EH (cell line): ENCODE measurements around the gene MAP3K21.
A peak's percentile ranks its signal among the peaks of the same experiment; 100 is the strongest.

Source experiments
- DNase-seq: peaks from one replicate; pipeline ENCODE4 v3.0.0-alpha.2; 2015; ENCODE audit warnings: low read depth

MAP3K21 gene

GRCh38 chr1:233327651-233328141, at the start of gene MAP3K21:
MAP3K21 (plus strand) TSS chr1:233327724; CDS start chr1:233328029, 305 bp downstream.
- peak; percentile 6 for DNase-seq

GRCh38 chr1:233278631-233279030, 48.9 kb upstream of the MAP3K21 start:
- no peak for DNase-seq

- no peak for DNase-seq
Observed at GRCh38 chr1:233279971-233280370, 47.6 kb upstream of the MAP3K21 start.

- DNase-seq, result peak; percentile 47
Observed at GRCh38 chr1:233281711-233282581, 45.6 kb upstream of the MAP3K21 start.

- no peak for DNase-seq
Observed at GRCh38 chr1:233282582-233282886, 45.0 kb upstream of the MAP3K21 start.

GRCh38 chr1:233289676-233290075, 37.8 kb upstream of the MAP3K21 start:
- no peak for DNase-seq

GRCh38 chr1:233290396-233291034, 37.0 kb upstream of the MAP3K21 start:
- no peak for DNase-seq

- no peak for DNase-seq
Observed at GRCh38 chr1:233293556-233294446, 33.7 kb upstream of the MAP3K21 start.

GRCh38 chr1:233294913-233295236, 32.6 kb upstream of the MAP3K21 start:
- DNase-seq, result peak; percentile 71

- peak; percentile 65 for DNase-seq
Observed at GRCh38 chr1:233295237-233295974, 32.1 kb upstream of the MAP3K21 start, which contains the start of gene PCNX2. PCNX2 (minus strand) TSS chr1:233295725; CDS start chr1:233295478, 247 bp downstream.

GRCh38 chr1:233295975-233296322, 31.6 kb upstream of the MAP3K21 start:
- no peak for DNase-seq

- no peak for DNase-seq
Observed at GRCh38 chr1:233299450-233299849, 28.1 kb upstream of the MAP3K21 start.

GRCh38 chr1:233300326-233300725, 27.2 kb upstream of the MAP3K21 start:
- no peak for DNase-seq

GRCh38 chr1:233304489-233305102, 22.9 kb upstream of the MAP3K21 start:
- peak; percentile 39 for DNase-seq

- DNase-seq, result no peak
Observed at GRCh38 chr1:233313434-233314155, 13.9 kb upstream of the MAP3K21 start.

- no peak for DNase-seq
Observed at GRCh38 chr1:233315718-233316301, 11.7 kb upstream of the MAP3K21 start.

GRCh38 chr1:233316473-233316872, 11.1 kb upstream of the MAP3K21 start:
- DNase-seq, result no peak

- DNase-seq, result no peak
Observed at GRCh38 chr1:233319272-233319671, 8.3 kb upstream of the MAP3K21 start.

- DNase-seq, result no peak
Observed at GRCh38 chr1:233320023-233320422, 7.5 kb upstream of the MAP3K21 start.

- no peak for DNase-seq
Observed at GRCh38 chr1:233323718-233324117, 3.8 kb upstream of the MAP3K21 start.
